OCI-LY7 (cell line): ENCODE data around the gene SEPTIN11. TPM values are rescaled to one million over a fixed set of nuclear protein-coding genes. Genes with fewer than 3 reads are reported as not detected.
A peak's percentile ranks its signal among the peaks of the same experiment; 100 is the strongest.

ENCODE experiments used
- BruUV-seq: library from RNA; stranded (reverse); fragments of 400-500 nt; replicated peaks from 2 replicates; lab custom pipeline; 2021; lab: Mats Ljungman, UMichigan
- CTCF ChIA-PET: fragments of 300-600 bp; sonication (Branson Sonifier 250); formaldehyde crosslinking; loops from one replicate; lab custom pipeline; 2022; ENCODE audit warnings: antibody characterized with exemption; ENCODE audit not compliant: unreplicated experiment; lab: Charles Lee
- POLR2A ChIA-PET: fragments of 300-600 bp; sonication (Branson Sonifier 250); formaldehyde crosslinking; loops from one replicate; lab custom pipeline; 2022; ENCODE audit warnings: antibody characterized with exemption; lab: Charles Lee
- DNase-seq: peaks from one replicate; pipeline ENCODE4 v3.0.0-alpha.2; 2015; ENCODE audit warnings: low spot score
- H2AFZ ChIP-seq: fragments of 200-600 bp; sonication (generic), shearing (Covaris generic); 2 replicates; pipeline ENCODE4 v1.6.1; 2014; ENCODE audit warnings: mild to moderate bottlenecking, antibody characterized with exemption, low read length, moderate library complexity
- H3K27ac ChIP-seq: fragments of 200-600 bp; sonication (generic); 2 replicates; pipeline ENCODE4 v1.5.1; 2014; ENCODE audit warnings: mixed run types, low read depth, mild to moderate bottlenecking, moderate library complexity, low read length, inconsistent platforms; ENCODE audit not compliant: poor library complexity, severe bottlenecking
- H3K36me3 ChIP-seq: fragments of 200-600 bp; sonication (generic); 2 replicates; pipeline ENCODE4 v1.6.1; 2014; ENCODE audit warnings: mild to moderate bottlenecking, antibody characterized with exemption, low read length, moderate library complexity, mixed read lengths; ENCODE audit not compliant: insufficient read depth
- H3K4me1 ChIP-seq: fragments of 200-600 bp; sonication (generic); 2 replicates; pipeline ENCODE4 v1.5.1; 2014; ENCODE audit warnings: mild to moderate bottlenecking, low read length; ENCODE audit not compliant: insufficient read depth, poor library complexity, severe bottlenecking
- H3K4me2 ChIP-seq: fragments of 200-600 bp; sonication (generic); 2 replicates; pipeline ENCODE4 v1.6.1; 2014; ENCODE audit warnings: mild to moderate bottlenecking, low read length
- H3K4me3 ChIP-seq: fragments of 200-600 bp; sonication (generic); 2 replicates; pipeline ENCODE4 v1.5.1; 2014; ENCODE audit warnings: mild to moderate bottlenecking, low read depth, low read length; ENCODE audit not compliant: poor library complexity, severe bottlenecking
- H3K79me2 ChIP-seq: fragments of 200-600 bp; sonication (generic); 2 replicates; pipeline ENCODE4 v1.6.1; 2016; ENCODE audit warnings: low read depth, mild to moderate bottlenecking, low read length, moderate library complexity, mixed read lengths; ENCODE audit not compliant: insufficient read depth
- H3K9me2 ChIP-seq: fragments of 200-600 bp; sonication (generic); 2 replicates; pipeline ENCODE4 v1.6.1; 2016; ENCODE audit warnings: mild to moderate bottlenecking, low read length, mixed read lengths; ENCODE audit not compliant: insufficient read depth
- H3K9me3 ChIP-seq: fragments of 200-600 bp; sonication (generic); 2 replicates; pipeline ENCODE4 v1.6.1; 2014; ENCODE audit warnings: mild to moderate bottlenecking, mixed run types, low read length, mixed read lengths
- H4K20me1 ChIP-seq: fragments of 200-600 bp; sonication (generic); 2 replicates; pipeline ENCODE4 v1.6.1; 2014; ENCODE audit warnings: mild to moderate bottlenecking, antibody characterized with exemption, low read length, moderate library complexity, mixed read lengths; ENCODE audit not compliant: insufficient read depth
- EZH2phosphoT487 ChIP-seq: fragments of 200-600 bp; sonication (generic); IDR thresholded peaks from 2 replicates; pipeline ENCODE4 v1.6.1; 2018; ENCODE audit warnings: low read depth, borderline replicate concordance, mild to moderate bottlenecking, mixed run types, antibody characterized with exemption, low read length, moderate library complexity, mixed read lengths
- intact Hi-C: fragments of 100-400 bp; cut with micrococcal nuclease; formaldehyde crosslinking; loops from one replicate; pipeline ENCODE4 v1.10.0; 2022; ENCODE audit not compliant: unreplicated experiment
- total RNA-seq, 2 experiments: library from RNA; depleted of rRNA in 1 of 2; stranded (reverse); fragments of >200 nt in 1 of 2; shearing (Covaris generic) in 1 of 2; gene quantifications; 2 replicates each; pipeline ENCODE4 v1.2.3, GENCODE V29; 2014 to 2022
- TF ChIP-seq, protein P1 (sequence below): fragments of 200-600 bp; sonication (generic); conservative IDR thresholded peaks from 2 replicates; pipeline ENCODE4 v1.5.1; 2014; ENCODE audit warnings: mild to moderate bottlenecking, antibody characterized with exemption, low read length, moderate library complexity, mixed read lengths

SEPTIN11 gene
- total RNA-seq, 2 experiments from 2014 or later = 23.5 to 33.9 TPM

- H3K36me3 ChIP-seq = no peaks in the 10 kb centered on the region
- H3K4me2 ChIP-seq = peak overlapping the region; percentile 56
- ChIA-PET CTCF (no interaction called here), POLR2A (interaction anchor here (0.7 to 0.9 kb wide), 4 partner anchors 12 to 871 kb away, joined by 3 to 4 read pairs (median 3); no protein-coding TSS in a partner anchor)
- no peak overlapping the region for H2AFZ ChIP-seq
- DNase-seq = peak; percentile 76
- peak overlapping the region; percentile 26 for H3K27ac ChIP-seq
- intact Hi-C loops = no loop called here
- no peak overlapping the region for H3K4me3 ChIP-seq
- H4K20me1 ChIP-seq = no peaks in the 10 kb centered on the region
- no peak for TF ChIP-seq EZH2phosphoT487
- H3K79me2 ChIP-seq = no peaks in the 10 kb centered on the region
- no TSS peak for BruUV-seq
- 0 out of 2 replicates have a peak, but pooled peaks cover 6% of the 10 kb centered on the region for H3K9me3 ChIP-seq
- no peaks in the 10 kb centered on the region for H3K9me2 ChIP-seq
- H3K4me1 ChIP-seq = peaks cover 18% of the 10 kb centered on the region
Observed at GRCh38 chr4:76993787-76994641, 44.5 kb downstream of the SEPTIN11 start.

- Histone ChIP-seq H3K36me3 (no peaks in the 10 kb centered on the region), H3K4me1 (peaks cover 18% of the 10 kb centered on the region), H3K79me2 (no peaks in the 10 kb centered on the region), H3K9me3 (no peaks in the 10 kb centered on the region), H3K9me2 (no peaks in the 10 kb centered on the region), H4K20me1 (no peaks in the 10 kb centered on the region), H2AFZ (no peak overlapping the region), H3K4me3 (no peak overlapping the region), H3K27ac (no peak overlapping the region), H3K4me2 (no peak overlapping the region)
- BruUV-seq = no TSS peak
- TF ChIP-seq EZH2phosphoT487 = no peak
- TF ChIP-seq, protein P1, sequence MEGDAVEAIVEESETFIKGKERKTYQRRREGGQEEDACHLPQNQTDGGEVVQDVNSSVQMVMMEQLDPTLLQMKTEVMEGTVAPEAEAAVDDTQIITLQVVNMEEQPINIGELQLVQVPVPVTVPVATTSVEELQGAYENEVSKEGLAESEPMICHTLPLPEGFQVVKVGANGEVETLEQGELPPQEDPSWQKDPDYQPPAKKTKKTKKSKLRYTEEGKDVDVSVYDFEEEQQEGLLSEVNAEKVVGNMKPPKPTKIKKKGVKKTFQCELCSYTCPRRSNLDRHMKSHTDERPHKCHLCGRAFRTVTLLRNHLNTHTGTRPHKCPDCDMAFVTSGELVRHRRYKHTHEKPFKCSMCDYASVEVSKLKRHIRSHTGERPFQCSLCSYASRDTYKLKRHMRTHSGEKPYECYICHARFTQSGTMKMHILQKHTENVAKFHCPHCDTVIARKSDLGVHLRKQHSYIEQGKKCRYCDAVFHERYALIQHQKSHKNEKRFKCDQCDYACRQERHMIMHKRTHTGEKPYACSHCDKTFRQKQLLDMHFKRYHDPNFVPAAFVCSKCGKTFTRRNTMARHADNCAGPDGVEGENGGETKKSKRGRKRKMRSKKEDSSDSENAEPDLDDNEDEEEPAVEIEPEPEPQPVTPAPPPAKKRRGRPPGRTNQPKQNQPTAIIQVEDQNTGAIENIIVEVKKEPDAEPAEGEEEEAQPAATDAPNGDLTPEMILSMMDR = no peak
- ChIA-PET CTCF (no interaction called here), POLR2A (interaction anchor here (0.6 to 1.9 kb wide), 4 partner anchors 10 to 259 kb away, joined by 3 to 6 read pairs (median 4); no protein-coding TSS in a partner anchor)
- intact Hi-C loops = no loop called here
- DNase-seq = no peak
Observed at GRCh38 chr4:76995776-76996175, 46.2 kb downstream of the SEPTIN11 start.

- H3K36me3 ChIP-seq = no peaks in the 10 kb centered on the region
- H3K4me2 ChIP-seq = no peak overlapping the region
- BruUV-seq = no TSS peak
- no peaks in the 10 kb centered on the region for H3K9me3 ChIP-seq
- no peak overlapping the region for H2AFZ ChIP-seq
- no peaks in the 10 kb centered on the region for H3K79me2 ChIP-seq
- no peak overlapping the region for H3K4me3 ChIP-seq
- H4K20me1 ChIP-seq = no peaks in the 10 kb centered on the region
- no peak for TF ChIP-seq EZH2phosphoT487
- TF ChIP-seq, protein P1 = no peak
- ChIA-PET CTCF (no interaction called here), POLR2A (interaction anchor here (0.5 to 1.9 kb wide), 6 partner anchors 10 to 541 kb away, joined by 3 to 6 read pairs (median 3); no protein-coding TSS in a partner anchor)
- intact Hi-C loops = no loop called here
- no peak for DNase-seq
- no peak overlapping the region for H3K27ac ChIP-seq
- H3K4me1 ChIP-seq = peaks cover 18% of the 10 kb centered on the region
- no peaks in the 10 kb centered on the region for H3K9me2 ChIP-seq
Observed at GRCh38 chr4:76996445-76996844, 46.9 kb downstream of the SEPTIN11 start.
